Measurements from ENCODE around the gene ZNF566.

ZNF566 gene

DNA sequence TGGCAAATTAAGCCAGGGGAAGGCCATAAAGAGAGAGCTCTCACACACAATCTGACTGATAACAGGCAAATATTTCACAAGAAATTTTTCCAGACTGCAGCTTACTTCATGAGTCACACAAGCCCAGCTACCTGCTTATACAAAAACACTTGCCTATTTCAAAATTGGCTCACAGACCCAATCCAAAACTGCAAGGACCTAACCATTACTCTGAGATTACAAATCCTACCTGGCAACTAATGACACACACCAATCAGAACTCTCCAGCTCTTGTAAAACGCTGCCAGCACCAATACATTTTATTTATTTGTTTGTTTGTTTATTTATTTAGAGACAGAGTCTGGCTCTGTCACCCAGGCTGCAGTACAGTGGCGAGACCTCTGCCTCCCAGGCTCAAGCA is 52.8 kb downstream of the ZNF566 start:
- FAIRE-seq: no peak

- FAIRE-seq: no peak
Measured at GRCh38 chr19:36423925-36424324, 65.4 kb downstream of the ZNF566 start.

GRCh38 chr19:36421749-36422481 is 67.4 kb downstream of the ZNF566 start:
- FAIRE-seq: no peak

DNA sequence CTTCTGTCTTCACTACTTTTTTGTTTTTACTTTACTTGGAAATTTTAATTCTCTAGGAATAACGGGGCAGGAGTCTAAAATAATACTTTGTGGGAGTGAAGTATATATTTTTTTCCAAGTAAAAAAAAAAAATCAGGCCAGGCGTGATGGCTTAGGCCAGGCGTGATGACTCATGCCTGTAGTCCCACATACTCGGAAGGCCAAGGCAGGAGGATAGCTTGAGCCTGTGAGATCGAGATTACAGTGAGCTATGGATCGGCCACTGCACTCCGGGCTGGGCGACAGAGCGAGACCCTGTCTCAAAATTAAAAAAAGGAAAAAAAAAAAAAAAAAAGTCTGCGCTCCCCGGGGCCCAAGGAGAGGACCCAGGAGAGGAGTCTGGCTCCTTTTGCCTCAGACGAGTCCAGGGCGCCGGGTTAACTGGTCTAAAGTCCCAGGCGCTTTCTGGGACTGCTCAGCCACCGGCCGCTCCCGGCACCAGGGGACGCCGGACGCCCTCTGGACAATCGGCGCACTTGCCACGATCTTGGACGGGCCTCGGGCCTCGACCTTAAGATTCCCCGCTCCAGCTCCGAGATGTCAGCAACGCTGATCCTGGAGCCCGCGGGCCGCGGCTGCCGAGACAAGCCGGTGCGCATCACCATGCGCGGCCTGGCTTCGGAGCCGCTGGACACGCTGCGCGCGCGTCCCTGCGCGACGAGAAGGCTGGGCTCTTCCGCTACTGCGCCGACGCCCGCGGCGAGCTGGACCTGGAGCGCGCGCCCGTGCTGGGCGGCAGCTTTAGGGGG is 68.2 kb downstream of the ZNF566 start:
- no peak for FAIRE-seq

- no peak for FAIRE-seq
Measured at GRCh38 chr19:36418287-36419001, 70.9 kb downstream of the ZNF566 start, which contains the start of gene ZFP82. Gene ZFP82 (minus strand): TSS chr19:36418644. CDS start chr19:36409789, 8,855 bp downstream.

- no peak for FAIRE-seq
Measured at GRCh38 chr19:36417752-36418286, 71.5 kb downstream of the ZNF566 start.

DNA sequence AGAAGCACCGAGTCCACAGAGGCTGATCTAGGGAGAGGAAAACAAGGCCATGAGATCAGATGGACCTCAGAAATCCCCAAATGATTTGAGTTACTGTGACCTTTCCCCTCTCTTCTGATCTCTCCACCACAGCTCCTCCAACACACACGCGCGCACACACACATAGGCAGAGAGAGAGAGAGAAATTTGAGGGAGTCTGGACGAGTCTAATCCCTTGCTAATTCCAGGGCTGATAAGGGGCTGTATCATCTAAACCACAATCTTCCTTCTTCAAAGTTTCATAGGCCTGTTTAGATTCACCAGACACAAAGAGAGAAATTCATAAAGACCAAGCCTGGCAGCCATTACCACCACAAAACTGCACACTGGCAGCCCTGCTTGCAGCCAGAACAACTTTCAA is 79.5 kb downstream of the ZNF566 start:
- no peak for FAIRE-seq

DNA sequence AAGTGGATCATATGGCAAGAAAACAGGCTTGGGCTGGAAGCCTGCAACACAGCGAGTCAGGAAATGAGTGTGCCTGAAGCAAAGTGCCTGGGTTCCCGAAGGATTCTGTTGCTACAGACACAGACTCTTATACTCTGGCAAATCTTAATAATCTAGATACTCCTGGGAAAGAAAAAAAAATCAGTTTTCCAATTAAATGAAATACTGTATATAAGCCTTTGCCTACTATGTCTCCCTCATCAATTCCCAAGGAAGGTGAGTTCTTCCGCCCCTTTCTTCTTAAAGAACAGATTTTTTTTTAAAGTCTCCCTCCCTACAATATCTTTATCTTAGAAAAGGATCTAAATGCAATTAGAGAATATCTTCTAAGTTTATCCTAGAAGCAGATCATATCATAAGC is 81.3 kb downstream of the ZNF566 start:
- no peak for FAIRE-seq

DNA sequence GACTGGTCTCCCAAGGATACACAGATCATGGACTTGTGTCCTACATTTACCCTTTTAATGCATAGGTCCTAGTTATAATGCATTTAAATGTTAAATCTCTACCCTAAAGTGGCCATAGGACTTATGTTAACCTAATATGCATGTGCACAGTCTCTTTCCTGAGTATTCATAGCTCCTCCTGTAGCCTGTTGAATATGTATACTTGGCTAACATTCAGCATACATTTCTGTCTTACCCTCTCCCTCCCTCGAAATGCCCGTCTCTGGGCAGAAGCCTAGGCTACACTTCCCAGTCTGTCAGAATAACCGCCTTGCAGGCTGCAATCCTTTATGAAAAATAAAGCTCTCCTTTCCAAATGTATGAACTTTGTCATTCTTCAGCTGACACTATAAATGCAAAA is 84.9 kb downstream of the ZNF566 start:
- FAIRE-seq: no peak

DNA sequence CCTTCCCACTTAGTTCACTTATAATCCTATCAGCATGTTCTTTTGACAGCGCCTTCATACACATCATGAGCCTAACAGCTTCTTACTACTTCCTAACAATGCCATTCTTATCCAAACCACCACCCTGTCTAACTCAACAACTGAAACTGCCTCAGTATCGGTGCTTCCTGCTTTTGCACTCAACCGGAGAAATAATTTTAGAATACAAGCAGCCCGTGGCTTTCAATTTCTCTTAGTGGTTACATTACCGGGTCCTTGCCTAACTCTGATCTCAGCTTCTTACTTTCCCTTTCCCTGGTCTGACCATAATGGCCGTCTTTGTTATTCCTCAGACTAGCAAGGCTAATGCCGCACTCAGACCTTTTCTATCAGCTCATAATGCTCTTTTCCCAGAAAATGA is 87.9 kb downstream of the ZNF566 start:
- FAIRE-seq: no peak

- FAIRE-seq: no peak
Measured at GRCh38 chr19:36398571-36398970, 90.8 kb downstream of the ZNF566 start.
